ENCODE results near the gene CCDC71L. TPM values are rescaled to one million over a fixed set of nuclear protein-coding genes. Genes with fewer than 3 reads are reported as not detected.

The CCDC71L gene
- total and polyA plus RNA-seq, 2 of the 4 experiments (the other 2 are of a cell fraction): 19.7 to 20.6 TPM

- Histone ChIP-seq H2BK20ac (ENCODE audit: low read depth, low read length) (peak overlapping the region; percentile 92), H3K4me2 (ENCODE audit: low read depth, low read length) (peak overlapping the region; percentile 49; the same call in 1 of the 2 replicates), H3K9me3 (ENCODE audit: control insufficient read depth, insufficient read depth, low read length) (peaks cover 7% of the 10 kb centered on the region; the same call in 1 of the 2 replicates), H3K36me3 (ENCODE audit: control insufficient read depth, insufficient read depth, low read length) (peaks cover 1% of the 10 kb centered on the region; the same call in 1 of the 2 replicates), H4K5ac (ENCODE audit: low read depth, low read length) (peak overlapping the region; percentile 49; the same call in 1 of the 2 replicates), H4K20me1 (ENCODE audit: insufficient read depth, low read length) (peaks cover 3% of the 10 kb centered on the region), H3K27ac (ENCODE audit: insufficient read depth, low read length) (peak overlapping the region; percentile 48), H3K79me1 (ENCODE audit: low read depth in 1 of 2, low read length in 2 of 2) (peaks cover 0 to 32% of the 10 kb centered on the region in 2 experiments; a peak in 2 of 4 replicates), H3K4me1 (ENCODE audit: control insufficient read depth, insufficient read depth, low read length) (peaks cover 4% of the 10 kb centered on the region), H4K8ac (ENCODE audit: low read depth in 2 of 2, low read length in 2 of 2) (peak overlapping the region; percentile 22 to 82; a peak in 2 of 4 replicates), H2BK15ac (ENCODE audit: low read depth, low read length) (peak overlapping the region; percentile 84; the same call in 1 of the 3 replicates), H3K23ac (ENCODE audit: low read depth, low read length) (peak overlapping the region; percentile 58; the same call in 1 of the 2 replicates), H3K9ac (ENCODE audit: low read depth, low read length) (no peak overlapping the region), H3K4me3 (ENCODE audit: insufficient read depth, low read depth, low read length) (no peak overlapping the region), H4K91ac (ENCODE audit: insufficient read depth, low read depth, low read length) (peak overlapping the region; percentile 53; the same call in 1 of the 2 replicates), H3K27me3 (ENCODE audit: control insufficient read depth, insufficient read depth, low read length) (no peaks in the 10 kb centered on the region), H2BK5ac (ENCODE audit: low read depth, low read length, poor library complexity, severe bottlenecking) (peak overlapping the region; percentile 81), H2AFZ (replicated peaks; ENCODE audit: low read length, poor library complexity) (no peak overlapping the region), H3K56ac (ENCODE audit: extremely low read depth, insufficient read depth, low read length) (peak overlapping the region; percentile 24; the same call in 1 of the 2 replicates), H3K18ac (ENCODE audit: low read depth, low read length) (peak overlapping the region; percentile 50; the same call in 1 of the 2 replicates), H3K9me1 (ENCODE audit: insufficient read depth, low read length) (peaks cover 7% of the 10 kb centered on the region; the same call in 1 of the 2 replicates), H3K14ac (replicated peaks; ENCODE audit: low read depth, low read length) (peak overlapping the region; percentile 73), H3K4ac (ENCODE audit: low read depth, low read length) (peak overlapping the region; percentile 88), H2AK9ac (replicated peaks; ENCODE audit: low read depth, low read length, poor library complexity) (no peak overlapping the region), H2AK5ac (ENCODE audit: low read depth, low read length) (peak overlapping the region; percentile 90), H2BK120ac (ENCODE audit: low read depth, low read length) (peak overlapping the region; percentile 93)
- BruUV-seq (replicated peaks): no TSS peak
- peak; percentile 57 for TF ChIP-seq MAFK (IDR thresholded peaks at IDR 0.05; ENCODE audit: low read depth, low read length)
- TF ChIP-seq, protein P1, sequence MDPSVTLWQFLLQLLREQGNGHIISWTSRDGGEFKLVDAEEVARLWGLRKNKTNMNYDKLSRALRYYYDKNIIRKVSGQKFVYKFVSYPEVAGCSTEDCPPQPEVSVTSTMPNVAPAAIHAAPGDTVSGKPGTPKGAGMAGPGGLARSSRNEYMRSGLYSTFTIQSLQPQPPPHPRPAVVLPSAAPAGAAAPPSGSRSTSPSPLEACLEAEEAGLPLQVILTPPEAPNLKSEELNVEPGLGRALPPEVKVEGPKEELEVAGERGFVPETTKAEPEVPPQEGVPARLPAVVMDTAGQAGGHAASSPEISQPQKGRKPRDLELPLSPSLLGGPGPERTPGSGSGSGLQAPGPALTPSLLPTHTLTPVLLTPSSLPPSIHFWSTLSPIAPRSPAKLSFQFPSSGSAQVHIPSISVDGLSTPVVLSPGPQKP (IDR thresholded peaks at IDR 0.05; ENCODE audit: borderline replicate concordance, low read depth, low read length): no peak
- no peak for DNase-seq
- intact Hi-C loops (cut with micrococcal nuclease) (no loop called here), in situ Hi-C loops (cut with MboI; ENCODE audit: low sequenced_read_pairs) (no loop called here), dilution Hi-C loops (cut with HindIII; ENCODE audit: low sequenced_read_pairs, unreplicated experiment) (no loop called here)
- CTCF ChIA-PET: interaction anchor here (0.7 kb wide), 1 partner anchor 22 kb away, joined by 3 read pairs; no protein-coding TSS in a partner anchor
- POLR2A ChIA-PET (ENCODE audit: unreplicated experiment): no interaction called here
- no CpG with 5 or more reads among the region's 2 CpGs for WGBS, 2 experiments (ENCODE audit: extremely low coverage in 2 of 2, insufficient read length in 1 of 2)
- no peak for ATAC-seq (ENCODE audit: low read depth)
These were observed 37.7 kb downstream of the CCDC71L start for GRCh38 chr7:106623315-106623660.

Measured in IMR-90 (cell line).